ENCODE data around the gene WWOX.

DNA sequence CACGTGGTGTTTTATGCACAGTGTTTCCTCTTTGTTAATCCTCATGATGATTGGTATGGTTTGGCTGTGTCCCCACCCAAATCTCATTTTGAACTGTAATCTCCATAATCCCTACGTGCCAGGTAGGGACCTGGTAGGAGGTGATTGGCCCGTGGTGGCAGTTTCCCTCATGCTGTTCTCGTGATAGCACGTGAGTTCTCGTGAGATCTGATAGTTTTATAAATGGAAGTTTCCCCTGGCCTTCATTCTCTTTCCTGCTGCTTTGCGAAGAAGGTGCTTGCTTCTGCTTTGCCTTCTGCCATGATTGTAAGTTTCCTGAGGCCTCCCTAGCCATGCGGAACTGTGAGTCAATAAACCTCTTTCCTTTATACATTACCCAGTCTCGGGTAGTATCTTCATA is 115.8 kb downstream of the WWOX start:
- TF ChIP-seq POLR2A (IDR thresholded peaks at IDR 0.05; ENCODE audit: low read depth, low read length) (no peak), RAD21 (IDR thresholded peaks at IDR 0.05; ENCODE audit: low read length) (no peak), SMC3 (IDR thresholded peaks at IDR 0.05; ENCODE audit: low read depth, low read length) (no peak), RFX5 (IDR thresholded peaks at IDR 0.05; ENCODE audit: low read depth, low read length) (no peak)
- TF ChIP-seq, protein P1, sequence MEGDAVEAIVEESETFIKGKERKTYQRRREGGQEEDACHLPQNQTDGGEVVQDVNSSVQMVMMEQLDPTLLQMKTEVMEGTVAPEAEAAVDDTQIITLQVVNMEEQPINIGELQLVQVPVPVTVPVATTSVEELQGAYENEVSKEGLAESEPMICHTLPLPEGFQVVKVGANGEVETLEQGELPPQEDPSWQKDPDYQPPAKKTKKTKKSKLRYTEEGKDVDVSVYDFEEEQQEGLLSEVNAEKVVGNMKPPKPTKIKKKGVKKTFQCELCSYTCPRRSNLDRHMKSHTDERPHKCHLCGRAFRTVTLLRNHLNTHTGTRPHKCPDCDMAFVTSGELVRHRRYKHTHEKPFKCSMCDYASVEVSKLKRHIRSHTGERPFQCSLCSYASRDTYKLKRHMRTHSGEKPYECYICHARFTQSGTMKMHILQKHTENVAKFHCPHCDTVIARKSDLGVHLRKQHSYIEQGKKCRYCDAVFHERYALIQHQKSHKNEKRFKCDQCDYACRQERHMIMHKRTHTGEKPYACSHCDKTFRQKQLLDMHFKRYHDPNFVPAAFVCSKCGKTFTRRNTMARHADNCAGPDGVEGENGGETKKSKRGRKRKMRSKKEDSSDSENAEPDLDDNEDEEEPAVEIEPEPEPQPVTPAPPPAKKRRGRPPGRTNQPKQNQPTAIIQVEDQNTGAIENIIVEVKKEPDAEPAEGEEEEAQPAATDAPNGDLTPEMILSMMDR (conservative IDR thresholded peaks at IDR 0.05; ENCODE audit: low read depth, low read length), result no peak
